ENCODE results near the gene LCP2.

LCP2 gene

GRCh38 chr5:170294057-170294456 lies 3.5 kb downstream of the LCP2 start:
- H3K4me3 ChIP-seq (ENCODE audit: low read depth, low read length) = no peak overlapping the region
- H3K9ac ChIP-seq (ENCODE audit: low read length) = no peak overlapping the region
- H3K9me3 ChIP-seq (ENCODE audit: control insufficient read depth, insufficient read depth, low read depth, low read length) = peaks cover 14% of the 10 kb centered on the region

GRCh38 chr5:170293273-170293672 lies 4.3 kb downstream of the LCP2 start:
- Histone ChIP-seq H3K27me3 (ENCODE audit: control insufficient read depth, insufficient read depth, low read length) (no peaks in the 10 kb centered on the region), H3K4me1 (ENCODE audit: control insufficient read depth, insufficient read depth, low read length) (peaks cover 3% of the 10 kb centered on the region; the same call in 1 of the 2 replicates), H3K9me3 (ENCODE audit: control insufficient read depth, insufficient read depth, low read depth, low read length) (peaks cover 19% of the 10 kb centered on the region), H3K36me3 (ENCODE audit: control insufficient read depth, insufficient read depth, low read length) (no peaks in the 10 kb centered on the region), H3K4me3 (ENCODE audit: low read depth, low read length) (no peak overlapping the region), H3K27ac (ENCODE audit: low read depth, low read length) (no peak overlapping the region), H3K9ac (ENCODE audit: low read length) (no peak overlapping the region)

More at GRCh38 chr5:170294057-170294456, 3.5 kb downstream of the LCP2 start:
- Histone ChIP-seq H3K27me3 (ENCODE audit: control insufficient read depth, insufficient read depth, low read length) (no peaks in the 10 kb centered on the region), H3K36me3 (ENCODE audit: control insufficient read depth, insufficient read depth, low read length) (no peaks in the 10 kb centered on the region), H3K27ac (ENCODE audit: low read depth, low read length) (no peak overlapping the region), H3K4me1 (ENCODE audit: control insufficient read depth, insufficient read depth, low read length) (peaks cover 3% of the 10 kb centered on the region; the same call in 1 of the 2 replicates)

GRCh38 chr5:170292179-170293104 lies 5.1 kb downstream of the LCP2 start:
- H3K27ac ChIP-seq (ENCODE audit: low read depth, low read length) = no peak overlapping the region
- no peaks in the 10 kb centered on the region for H3K27me3 ChIP-seq (ENCODE audit: control insufficient read depth, insufficient read depth, low read length)
- H3K36me3 ChIP-seq (ENCODE audit: control insufficient read depth, insufficient read depth, low read length) = no peaks in the 10 kb centered on the region
- H3K4me1 ChIP-seq (ENCODE audit: control insufficient read depth, insufficient read depth, low read length) = no peaks in the 10 kb centered on the region; the same call in 1 of the 2 replicates
- H3K9ac ChIP-seq (ENCODE audit: low read length) = no peak overlapping the region
- H3K9me3 ChIP-seq (ENCODE audit: control insufficient read depth, insufficient read depth, low read depth, low read length) = peaks cover 22% of the 10 kb centered on the region
- no peak overlapping the region for H3K4me3 ChIP-seq (ENCODE audit: low read depth, low read length)

- Histone ChIP-seq H3K27me3 (ENCODE audit: control insufficient read depth, insufficient read depth, low read length) (no peaks in the 10 kb centered on the region), H3K36me3 (ENCODE audit: control insufficient read depth, insufficient read depth, low read length) (no peaks in the 10 kb centered on the region), H3K4me3 (ENCODE audit: low read depth, low read length) (no peak overlapping the region)
Measured at GRCh38 chr5:170290498-170290897, 7.1 kb downstream of the LCP2 start.

GRCh38 chr5:170289764-170290163 lies 7.8 kb downstream of the LCP2 start:
- Histone ChIP-seq H3K4me1 (ENCODE audit: control insufficient read depth, insufficient read depth, low read length) (peaks cover 11% of the 10 kb centered on the region; the same call in 1 of the 2 replicates), H3K36me3 (ENCODE audit: control insufficient read depth, insufficient read depth, low read length) (no peaks in the 10 kb centered on the region), H3K27me3 (ENCODE audit: control insufficient read depth, insufficient read depth, low read length) (no peaks in the 10 kb centered on the region), H3K4me3 (ENCODE audit: low read depth, low read length) (no peak overlapping the region), H3K9ac (ENCODE audit: low read length) (no peak overlapping the region), H3K27ac (ENCODE audit: low read depth, low read length) (no peak overlapping the region), H3K9me3 (ENCODE audit: control insufficient read depth, insufficient read depth, low read depth, low read length) (peaks cover 27% of the 10 kb centered on the region)

More at GRCh38 chr5:170290498-170290897, 7.1 kb downstream of the LCP2 start:
- H3K9me3 ChIP-seq (ENCODE audit: control insufficient read depth, insufficient read depth, low read depth, low read length) = peaks cover 26% of the 10 kb centered on the region
- H3K4me1 ChIP-seq (ENCODE audit: control insufficient read depth, insufficient read depth, low read length) = peaks cover 11% of the 10 kb centered on the region; the same call in 1 of the 2 replicates
- H3K27ac ChIP-seq (ENCODE audit: low read depth, low read length) = no peak overlapping the region
- H3K9ac ChIP-seq (ENCODE audit: low read length) = no peak overlapping the region

GRCh38 chr5:170289121-170289520 lies 8.5 kb downstream of the LCP2 start:
- Histone ChIP-seq H3K36me3 (ENCODE audit: control insufficient read depth, insufficient read depth, low read length) (no peaks in the 10 kb centered on the region), H3K4me3 (ENCODE audit: low read depth, low read length) (no peak overlapping the region), H3K27me3 (ENCODE audit: control insufficient read depth, insufficient read depth, low read length) (no peaks in the 10 kb centered on the region), H3K9me3 (ENCODE audit: control insufficient read depth, insufficient read depth, low read depth, low read length) (peaks cover 32% of the 10 kb centered on the region), H3K9ac (ENCODE audit: low read length) (no peak overlapping the region), H3K4me1 (ENCODE audit: control insufficient read depth, insufficient read depth, low read length) (peaks cover 11% of the 10 kb centered on the region; the same call in 1 of the 2 replicates), H3K27ac (ENCODE audit: low read depth, low read length) (no peak overlapping the region)

GRCh38 chr5:170288551-170288950 lies 9.0 kb downstream of the LCP2 start:
- no peaks in the 10 kb centered on the region for H3K36me3 ChIP-seq (ENCODE audit: control insufficient read depth, insufficient read depth, low read length)
- H3K4me3 ChIP-seq (ENCODE audit: low read depth, low read length) = no peak overlapping the region
- peaks cover 11% of the 10 kb centered on the region; the same call in 1 of the 2 replicates for H3K4me1 ChIP-seq (ENCODE audit: control insufficient read depth, insufficient read depth, low read length)
- no peak overlapping the region for H3K9ac ChIP-seq (ENCODE audit: low read length)
- H3K27ac ChIP-seq (ENCODE audit: low read depth, low read length) = no peak overlapping the region
- H3K9me3 ChIP-seq (ENCODE audit: control insufficient read depth, insufficient read depth, low read depth, low read length) = peaks cover 37% of the 10 kb centered on the region
- no peaks in the 10 kb centered on the region for H3K27me3 ChIP-seq (ENCODE audit: control insufficient read depth, insufficient read depth, low read length)

- Histone ChIP-seq H3K27me3 (ENCODE audit: control insufficient read depth, insufficient read depth, low read length) (no peaks in the 10 kb centered on the region), H3K9ac (ENCODE audit: low read length) (no peak overlapping the region), H3K36me3 (ENCODE audit: control insufficient read depth, insufficient read depth, low read length) (no peaks in the 10 kb centered on the region), H3K4me1 (ENCODE audit: control insufficient read depth, insufficient read depth, low read length) (peaks cover 11% of the 10 kb centered on the region; the same call in 1 of the 2 replicates), H3K4me3 (ENCODE audit: low read depth, low read length) (no peak overlapping the region), H3K9me3 (ENCODE audit: control insufficient read depth, insufficient read depth, low read depth, low read length) (peaks cover 41% of the 10 kb centered on the region), H3K27ac (ENCODE audit: low read depth, low read length) (no peak overlapping the region)
Measured at GRCh38 chr5:170288151-170288550, 9.4 kb downstream of the LCP2 start.

- no peaks in the 10 kb centered on the region for H3K27me3 ChIP-seq (ENCODE audit: control insufficient read depth, insufficient read depth, low read length)
- H3K27ac ChIP-seq (ENCODE audit: low read depth, low read length) = no peak overlapping the region
- no peak overlapping the region for H3K9ac ChIP-seq (ENCODE audit: low read length)
- peaks cover 41% of the 10 kb centered on the region for H3K9me3 ChIP-seq (ENCODE audit: control insufficient read depth, insufficient read depth, low read depth, low read length)
- H3K4me1 ChIP-seq (ENCODE audit: control insufficient read depth, insufficient read depth, low read length) = peaks cover 11% of the 10 kb centered on the region; the same call in 1 of the 2 replicates
- H3K4me3 ChIP-seq (ENCODE audit: low read depth, low read length) = no peak overlapping the region
- no peaks in the 10 kb centered on the region for H3K36me3 ChIP-seq (ENCODE audit: control insufficient read depth, insufficient read depth, low read length)
Measured at GRCh38 chr5:170287532-170287931, 10.0 kb downstream of the LCP2 start.

GRCh38 chr5:170286386-170286925 lies 11.1 kb downstream of the LCP2 start:
- no peak overlapping the region for H3K4me3 ChIP-seq (ENCODE audit: low read depth, low read length)
- no peak overlapping the region for H3K9ac ChIP-seq (ENCODE audit: low read length)
- H3K9me3 ChIP-seq (ENCODE audit: control insufficient read depth, insufficient read depth, low read depth, low read length) = peaks cover 41% of the 10 kb centered on the region
- H3K4me1 ChIP-seq (ENCODE audit: control insufficient read depth, insufficient read depth, low read length) = peaks cover 11% of the 10 kb centered on the region; the same call in 1 of the 2 replicates
- H3K27me3 ChIP-seq (ENCODE audit: control insufficient read depth, insufficient read depth, low read length) = no peaks in the 10 kb centered on the region
- H3K27ac ChIP-seq (ENCODE audit: low read depth, low read length) = no peak overlapping the region
- H3K36me3 ChIP-seq (ENCODE audit: control insufficient read depth, insufficient read depth, low read length) = no peaks in the 10 kb centered on the region

GRCh38 chr5:170285181-170285580 lies 12.4 kb downstream of the LCP2 start:
- Histone ChIP-seq H3K36me3 (ENCODE audit: control insufficient read depth, insufficient read depth, low read length) (no peaks in the 10 kb centered on the region), H3K4me1 (ENCODE audit: control insufficient read depth, insufficient read depth, low read length) (peaks cover 15% of the 10 kb centered on the region), H3K9me3 (ENCODE audit: control insufficient read depth, insufficient read depth, low read depth, low read length) (peaks cover 37% of the 10 kb centered on the region), H3K4me3 (ENCODE audit: low read depth, low read length) (no peak overlapping the region), H3K27ac (ENCODE audit: low read depth, low read length) (no peak overlapping the region), H3K9ac (ENCODE audit: low read length) (no peak overlapping the region), H3K27me3 (ENCODE audit: control insufficient read depth, insufficient read depth, low read length) (no peaks in the 10 kb centered on the region)
